ENCODE results near the gene OR2H2.

Gene OR2H2

DNA sequence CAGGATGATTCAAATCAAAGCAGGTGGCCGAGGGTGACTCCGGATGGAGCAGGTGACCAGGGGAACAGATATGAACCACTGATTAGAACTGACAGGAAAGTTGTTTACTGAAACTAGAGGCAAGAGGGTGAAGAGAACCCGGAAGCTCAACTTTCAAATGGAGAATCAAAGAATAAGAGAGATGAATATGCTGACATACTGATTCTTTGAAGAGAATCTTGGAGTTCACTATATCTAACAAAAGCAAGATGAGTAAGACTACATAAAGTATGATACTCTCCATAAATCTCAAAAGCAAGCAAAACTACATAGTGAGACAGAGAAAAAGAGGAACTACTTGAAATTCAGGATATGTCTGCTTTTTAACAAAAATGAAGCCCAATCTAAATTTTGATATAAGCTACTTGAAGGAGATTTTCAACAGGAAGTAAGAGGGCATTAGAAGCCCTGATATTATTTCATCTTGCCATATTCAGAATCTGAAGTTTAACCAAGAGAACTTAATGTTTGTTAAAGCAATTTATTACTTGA, 21.4 kb upstream of the OR2H2 start:
- no peaks in the 10 kb centered on the region for H3K27me3 ChIP-seq (ENCODE audit: control insufficient read depth, insufficient read depth, low read length)
- H3K9me3 ChIP-seq (ENCODE audit: control insufficient read depth, insufficient read depth, low read length), result no peaks in the 10 kb centered on the region
- H3K9ac ChIP-seq (ENCODE audit: low read depth, low read length), result no peak overlapping the region
- H3K4me1 ChIP-seq (ENCODE audit: control insufficient read depth, insufficient read depth, low read length), result peaks cover 5% of the 10 kb centered on the region
- no peaks in the 10 kb centered on the region for H3K36me3 ChIP-seq (ENCODE audit: control insufficient read depth, insufficient read depth, low read length)
- H3K4me3 ChIP-seq (ENCODE audit: low read depth, low read length), result no peak overlapping the region

DNA sequence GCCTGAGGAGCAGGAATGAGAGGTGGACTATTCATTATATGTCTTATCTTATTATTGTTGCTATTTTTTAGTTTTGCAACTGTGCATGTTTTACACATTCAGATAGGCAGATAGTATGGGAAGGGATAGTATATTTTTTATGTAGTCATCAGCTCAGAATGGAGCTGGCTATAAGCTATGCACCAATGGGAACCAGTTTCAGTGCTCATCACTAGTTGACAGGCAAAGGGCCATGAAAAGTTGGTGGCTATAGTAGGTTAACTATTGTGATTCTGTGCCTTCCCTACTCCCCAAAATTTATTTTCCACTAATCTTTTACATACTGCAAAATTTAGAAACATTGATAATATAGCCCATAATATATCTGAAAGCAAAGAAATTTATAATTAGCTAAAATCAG, 20.0 kb upstream of the OR2H2 start:
- no peaks in the 10 kb centered on the region for H3K36me3 ChIP-seq (ENCODE audit: control insufficient read depth, insufficient read depth, low read length)
- H3K9ac ChIP-seq (ENCODE audit: low read depth, low read length), result no peak overlapping the region
- H3K9me3 ChIP-seq (ENCODE audit: control insufficient read depth, insufficient read depth, low read length), result no peaks in the 10 kb centered on the region
- no peak overlapping the region for H3K4me3 ChIP-seq (ENCODE audit: low read depth, low read length)
- H3K4me1 ChIP-seq (ENCODE audit: control insufficient read depth, insufficient read depth, low read length), result peaks cover 1% of the 10 kb centered on the region
- H3K27me3 ChIP-seq (ENCODE audit: control insufficient read depth, insufficient read depth, low read length), result no peaks in the 10 kb centered on the region

DNA sequence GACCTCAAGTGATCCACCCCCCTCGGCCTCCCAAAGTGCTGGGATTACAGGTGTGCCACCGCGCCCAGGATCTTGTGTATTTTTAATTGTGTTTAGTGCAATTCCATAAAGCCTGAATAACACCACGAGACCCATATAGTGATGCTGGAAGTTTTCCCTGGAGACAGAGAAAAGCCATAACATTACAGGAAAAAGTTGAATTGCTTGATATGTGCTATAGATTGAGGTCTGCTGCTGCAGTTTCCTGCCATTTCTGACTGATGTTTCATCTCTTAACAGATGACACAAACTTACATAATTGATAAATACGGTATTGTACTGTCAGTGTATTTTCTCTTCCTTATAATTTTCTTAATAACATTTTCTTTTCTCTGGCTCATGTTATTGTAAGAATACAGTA, 18.1 kb upstream of the OR2H2 start:
- Histone ChIP-seq H3K4me3 (ENCODE audit: low read depth, low read length) (no peak overlapping the region), H3K27me3 (ENCODE audit: control insufficient read depth, insufficient read depth, low read length) (no peaks in the 10 kb centered on the region), H3K9ac (ENCODE audit: low read depth, low read length) (no peak overlapping the region), H3K36me3 (ENCODE audit: control insufficient read depth, insufficient read depth, low read length) (no peaks in the 10 kb centered on the region), H3K9me3 (ENCODE audit: control insufficient read depth, insufficient read depth, low read length) (no peaks in the 10 kb centered on the region), H3K4me1 (ENCODE audit: control insufficient read depth, insufficient read depth, low read length) (no peaks in the 10 kb centered on the region)

DNA sequence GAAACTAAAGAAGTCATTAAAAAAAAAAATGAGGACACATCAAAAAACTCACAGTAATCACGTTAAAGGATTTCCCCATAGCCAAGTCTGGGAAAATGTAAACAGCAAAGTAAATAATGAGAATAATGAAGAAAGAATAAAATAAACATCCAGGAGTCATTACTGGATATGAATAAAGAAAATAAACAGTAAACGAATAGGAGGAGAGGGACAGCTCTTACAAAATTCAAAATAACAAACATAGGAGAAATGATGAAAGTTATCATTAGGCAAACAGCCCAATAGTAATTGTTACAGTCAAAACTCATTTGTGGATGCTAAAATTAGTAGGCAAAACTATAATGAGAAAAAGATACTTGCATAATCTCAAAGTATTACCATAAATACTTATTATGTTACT, 17.4 kb upstream of the OR2H2 start:
- Histone ChIP-seq H3K36me3 (ENCODE audit: control insufficient read depth, insufficient read depth, low read length) (no peaks in the 10 kb centered on the region), H3K4me1 (ENCODE audit: control insufficient read depth, insufficient read depth, low read length) (no peaks in the 10 kb centered on the region), H3K4me3 (ENCODE audit: low read depth, low read length) (no peak overlapping the region), H3K9me3 (ENCODE audit: control insufficient read depth, insufficient read depth, low read length) (no peaks in the 10 kb centered on the region), H3K9ac (ENCODE audit: low read depth, low read length) (no peak overlapping the region), H3K27me3 (ENCODE audit: control insufficient read depth, insufficient read depth, low read length) (no peaks in the 10 kb centered on the region)

DNA sequence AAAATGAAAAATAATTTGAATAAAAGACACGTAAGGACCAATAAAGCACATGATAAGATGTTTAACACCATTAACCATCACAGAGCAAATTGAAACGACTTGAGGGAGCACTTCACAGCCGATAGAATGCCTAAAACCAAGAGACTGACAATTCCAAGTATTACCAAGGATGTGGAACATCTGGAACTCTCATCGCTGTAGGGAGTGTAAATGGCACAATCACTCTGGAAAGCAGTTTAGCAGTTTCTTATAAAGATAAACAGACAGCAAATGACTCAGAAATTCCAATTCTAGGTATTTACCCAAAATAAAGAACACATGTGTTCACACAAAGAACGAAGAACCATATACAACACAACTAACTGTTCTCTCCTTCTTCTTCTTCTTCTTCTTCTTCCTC, 16.9 kb upstream of the OR2H2 start:
- Histone ChIP-seq H3K4me1 (ENCODE audit: control insufficient read depth, insufficient read depth, low read length) (no peaks in the 10 kb centered on the region), H3K27me3 (ENCODE audit: control insufficient read depth, insufficient read depth, low read length) (no peaks in the 10 kb centered on the region), H3K9me3 (ENCODE audit: control insufficient read depth, insufficient read depth, low read length) (no peaks in the 10 kb centered on the region), H3K4me3 (ENCODE audit: low read depth, low read length) (no peak overlapping the region), H3K36me3 (ENCODE audit: control insufficient read depth, insufficient read depth, low read length) (no peaks in the 10 kb centered on the region), H3K9ac (ENCODE audit: low read depth, low read length) (no peak overlapping the region)

DNA sequence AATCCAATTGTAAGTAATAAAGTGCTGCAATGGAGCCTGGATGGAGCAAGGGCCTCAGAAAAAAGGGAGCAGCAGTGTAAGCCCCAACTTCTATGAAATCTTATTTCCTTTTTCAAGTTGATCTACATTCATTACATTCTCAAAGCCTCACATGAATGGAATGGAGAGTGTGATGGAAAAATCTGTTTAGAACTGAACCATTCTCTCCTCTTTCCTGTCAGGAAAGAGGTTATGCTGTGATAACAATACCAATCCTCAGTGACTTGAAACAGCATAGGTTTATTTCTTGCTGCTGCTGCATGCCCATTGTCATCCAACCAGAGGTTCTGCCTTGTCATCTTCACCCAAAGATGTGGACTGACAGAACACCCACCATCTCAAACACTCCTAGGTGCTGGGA, 8.9 kb upstream of the OR2H2 start:
- no peak overlapping the region for H3K9ac ChIP-seq (ENCODE audit: low read depth, low read length)
- no peaks in the 10 kb centered on the region for H3K27me3 ChIP-seq (ENCODE audit: control insufficient read depth, insufficient read depth, low read length)
- no peaks in the 10 kb centered on the region for H3K36me3 ChIP-seq (ENCODE audit: control insufficient read depth, insufficient read depth, low read length)
- H3K4me1 ChIP-seq (ENCODE audit: control insufficient read depth, insufficient read depth, low read length), result no peaks in the 10 kb centered on the region
- no peaks in the 10 kb centered on the region for H3K9me3 ChIP-seq (ENCODE audit: control insufficient read depth, insufficient read depth, low read length)
- no peak overlapping the region for H3K4me3 ChIP-seq (ENCODE audit: low read depth, low read length)

DNA sequence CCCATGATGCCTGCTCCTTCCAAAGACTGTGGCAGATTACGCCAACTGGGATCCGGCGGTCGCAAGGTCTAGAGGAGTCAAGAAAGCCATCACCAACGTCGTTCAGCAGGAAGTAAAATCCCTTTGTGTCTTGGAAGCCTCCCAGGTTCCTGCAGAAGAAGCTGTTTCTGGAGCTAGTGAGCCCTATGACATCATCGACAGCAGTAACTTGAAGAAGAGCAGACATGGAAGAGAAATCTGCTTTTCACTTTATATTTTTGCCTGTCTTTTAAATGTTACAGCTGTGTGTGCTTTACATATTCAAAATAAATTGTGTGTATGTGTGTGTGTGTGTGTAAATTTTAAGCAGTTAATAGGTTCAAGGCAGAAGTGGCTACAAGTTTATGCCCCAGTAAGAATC, 7.4 kb upstream of the OR2H2 start:
- H3K27me3 ChIP-seq (ENCODE audit: control insufficient read depth, insufficient read depth, low read length), result no peaks in the 10 kb centered on the region
- H3K4me3 ChIP-seq (ENCODE audit: low read depth, low read length), result no peak overlapping the region
- no peaks in the 10 kb centered on the region for H3K9me3 ChIP-seq (ENCODE audit: control insufficient read depth, insufficient read depth, low read length)
- no peak overlapping the region for H3K9ac ChIP-seq (ENCODE audit: low read depth, low read length)
- no peaks in the 10 kb centered on the region for H3K36me3 ChIP-seq (ENCODE audit: control insufficient read depth, insufficient read depth, low read length)
- H3K4me1 ChIP-seq (ENCODE audit: control insufficient read depth, insufficient read depth, low read length), result no peaks in the 10 kb centered on the region

DNA sequence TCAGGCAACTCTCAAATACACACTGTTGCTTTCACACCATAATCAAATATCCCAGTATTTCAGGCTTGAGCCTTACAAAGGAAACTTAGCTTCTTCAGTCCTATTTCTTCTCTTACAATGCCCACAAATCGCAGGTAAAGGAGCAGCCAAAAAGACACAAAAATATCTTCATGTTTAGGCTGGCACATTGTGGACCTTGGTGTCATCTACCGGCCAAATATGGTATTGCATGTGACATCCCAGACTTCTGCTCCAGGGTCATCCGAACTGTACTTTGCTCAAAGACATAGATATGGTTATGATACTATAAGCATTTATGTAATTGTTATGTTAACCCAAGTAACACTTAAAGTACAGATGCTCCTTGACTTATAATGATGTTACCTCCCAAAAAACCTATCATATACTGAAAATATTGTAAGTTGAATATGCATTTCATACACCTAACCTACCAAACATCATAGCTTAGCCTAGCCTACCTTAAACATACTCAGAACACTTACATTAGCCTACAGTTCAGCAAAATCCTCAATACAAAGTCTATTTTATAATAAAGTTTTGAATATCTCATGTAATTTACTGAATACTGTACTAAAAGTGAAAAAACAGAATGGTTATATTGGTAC, 4.6 kb downstream of the OR2H2 start:
- Histone ChIP-seq H3K4me1 (ENCODE audit: control insufficient read depth, insufficient read depth, low read length) (peaks cover 4% of the 10 kb centered on the region), H3K9me3 (ENCODE audit: control insufficient read depth, insufficient read depth, low read length) (no peaks in the 10 kb centered on the region), H3K4me3 (ENCODE audit: low read depth, low read length) (no peak overlapping the region), H3K36me3 (ENCODE audit: control insufficient read depth, insufficient read depth, low read length) (no peaks in the 10 kb centered on the region), H3K27me3 (ENCODE audit: control insufficient read depth, insufficient read depth, low read length) (no peaks in the 10 kb centered on the region), H3K9ac (ENCODE audit: low read depth, low read length) (no peak overlapping the region)

DNA sequence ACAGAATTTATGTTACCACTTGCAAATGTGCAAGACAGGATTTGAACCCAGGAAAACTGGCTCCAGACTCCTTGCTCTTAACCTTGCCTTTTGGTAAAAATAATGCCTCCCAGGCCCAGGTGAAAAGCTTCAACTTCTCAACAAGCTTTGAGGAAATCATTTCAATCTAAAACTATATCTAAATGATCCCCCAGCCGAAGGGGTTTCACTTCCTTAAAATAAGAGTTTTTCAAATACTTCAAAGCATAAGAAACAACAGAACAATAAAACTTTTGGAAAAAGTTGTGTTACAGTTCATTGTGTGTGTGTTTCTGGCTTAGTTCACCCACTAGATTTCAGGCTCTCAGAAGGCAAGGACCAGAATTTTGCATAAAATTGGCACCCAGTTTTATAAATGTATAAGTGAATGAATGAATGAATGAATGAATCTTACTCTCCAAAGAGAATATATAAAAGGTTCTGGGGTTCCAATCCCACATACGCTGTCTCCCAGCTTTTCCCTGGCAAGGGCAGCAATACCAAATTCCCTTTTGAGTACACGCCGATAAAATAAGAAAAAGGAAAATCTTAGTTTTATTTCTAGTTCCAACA, 5.4 kb downstream of the OR2H2 start:
- Histone ChIP-seq H3K27me3 (ENCODE audit: control insufficient read depth, insufficient read depth, low read length) (no peaks in the 10 kb centered on the region), H3K4me1 (ENCODE audit: control insufficient read depth, insufficient read depth, low read length) (peaks cover 4% of the 10 kb centered on the region), H3K36me3 (ENCODE audit: control insufficient read depth, insufficient read depth, low read length) (no peaks in the 10 kb centered on the region), H3K4me3 (ENCODE audit: low read depth, low read length) (no peak overlapping the region), H3K9ac (ENCODE audit: low read depth, low read length) (no peak overlapping the region), H3K9me3 (ENCODE audit: control insufficient read depth, insufficient read depth, low read length) (no peaks in the 10 kb centered on the region)

DNA sequence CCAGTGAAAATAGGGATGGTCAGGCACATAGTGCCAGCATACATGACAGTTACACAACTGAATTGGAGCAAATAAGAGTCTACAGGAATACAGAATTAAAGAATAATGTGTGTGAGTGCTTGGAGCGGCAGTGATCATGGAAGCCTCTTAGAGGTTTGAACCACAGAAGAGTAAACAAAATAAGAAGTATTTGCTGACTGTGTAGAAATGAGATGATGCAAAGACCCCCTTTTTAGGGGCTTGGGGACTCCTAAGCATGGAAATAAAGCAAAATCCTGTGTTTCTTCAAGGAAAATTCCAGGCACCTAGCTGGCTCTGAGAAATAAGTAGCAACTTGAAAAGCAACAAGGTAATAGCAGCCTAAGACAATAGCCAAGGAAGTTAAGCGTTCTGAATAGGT, 6.8 kb downstream of the OR2H2 start:
- H3K9ac ChIP-seq (ENCODE audit: low read depth, low read length), result no peak overlapping the region
- no peaks in the 10 kb centered on the region for H3K36me3 ChIP-seq (ENCODE audit: control insufficient read depth, insufficient read depth, low read length)
- H3K4me1 ChIP-seq (ENCODE audit: control insufficient read depth, insufficient read depth, low read length), result peaks cover 10% of the 10 kb centered on the region
- H3K9me3 ChIP-seq (ENCODE audit: control insufficient read depth, insufficient read depth, low read length), result no peaks in the 10 kb centered on the region
- no peaks in the 10 kb centered on the region for H3K27me3 ChIP-seq (ENCODE audit: control insufficient read depth, insufficient read depth, low read length)
- no peak overlapping the region for H3K4me3 ChIP-seq (ENCODE audit: low read depth, low read length)

DNA sequence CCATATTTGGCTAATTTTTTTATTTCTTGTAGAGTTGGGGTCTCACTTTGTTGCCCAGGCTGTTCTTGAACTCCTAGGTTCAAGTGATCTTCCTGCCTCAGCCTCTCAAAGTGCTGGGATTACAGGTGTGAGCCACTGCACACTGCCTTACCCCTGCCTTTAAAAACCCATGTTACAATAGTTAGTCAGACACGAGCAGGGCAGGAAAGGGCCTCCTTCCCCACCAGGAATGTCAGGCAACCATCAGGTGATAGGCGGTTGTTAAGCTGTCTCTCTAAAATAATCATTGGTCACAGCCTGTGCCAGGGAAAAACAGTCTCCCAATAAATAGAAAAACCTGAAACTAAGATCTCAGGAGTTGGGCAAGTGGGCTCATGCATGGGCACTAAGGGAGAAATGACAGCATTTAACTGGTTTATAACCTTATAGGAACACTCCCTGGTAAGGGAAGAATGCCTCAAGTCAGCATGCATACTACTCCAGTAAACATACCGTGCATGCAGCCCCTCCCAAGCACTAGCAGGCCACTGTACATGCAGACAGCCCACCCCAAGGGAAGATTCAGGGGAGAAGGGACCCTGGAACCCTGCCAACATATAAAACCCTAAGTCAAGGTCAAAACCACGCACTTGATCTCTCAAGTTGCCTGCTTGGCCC, 8.4 kb downstream of the OR2H2 start:
- no peaks in the 10 kb centered on the region for H3K36me3 ChIP-seq (ENCODE audit: control insufficient read depth, insufficient read depth, low read length)
- peaks cover 10% of the 10 kb centered on the region for H3K4me1 ChIP-seq (ENCODE audit: control insufficient read depth, insufficient read depth, low read length)
- H3K9ac ChIP-seq (ENCODE audit: low read depth, low read length), result no peak overlapping the region
- no peaks in the 10 kb centered on the region for H3K9me3 ChIP-seq (ENCODE audit: control insufficient read depth, insufficient read depth, low read length)
- no peaks in the 10 kb centered on the region for H3K27me3 ChIP-seq (ENCODE audit: control insufficient read depth, insufficient read depth, low read length)
- no peak overlapping the region for H3K4me3 ChIP-seq (ENCODE audit: low read depth, low read length)

DNA sequence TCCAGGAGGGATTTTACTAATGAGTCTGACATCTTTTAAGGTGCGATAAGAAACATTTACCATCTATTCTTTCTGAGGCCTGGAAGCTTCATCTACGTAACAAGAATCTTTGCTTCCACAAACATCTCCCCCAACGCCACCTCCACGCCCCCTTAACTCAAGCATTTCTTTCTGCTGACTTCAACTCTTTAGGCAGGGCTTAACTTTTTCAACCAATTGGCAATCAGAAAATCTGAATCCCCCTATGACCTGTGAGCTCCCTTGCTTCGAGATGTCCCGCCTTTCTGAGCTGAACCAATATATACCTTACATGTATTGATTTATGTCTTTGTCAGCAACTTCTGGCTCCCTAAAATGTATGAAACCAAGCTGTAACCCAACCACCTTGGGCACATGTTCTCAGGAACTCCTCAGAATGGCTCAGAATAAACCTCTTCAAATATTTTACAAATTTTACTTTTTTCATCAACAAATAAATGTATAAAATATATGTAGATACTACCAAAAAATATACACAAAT, 11.5 kb downstream of the OR2H2 start:
- Histone ChIP-seq H3K36me3 (ENCODE audit: control insufficient read depth, insufficient read depth, low read length) (peaks cover 7% of the 10 kb centered on the region), H3K27me3 (ENCODE audit: control insufficient read depth, insufficient read depth, low read length) (no peaks in the 10 kb centered on the region), H3K9ac (ENCODE audit: low read depth, low read length) (no peak overlapping the region), H3K9me3 (ENCODE audit: control insufficient read depth, insufficient read depth, low read length) (no peaks in the 10 kb centered on the region), H3K4me3 (ENCODE audit: low read depth, low read length) (no peak overlapping the region), H3K4me1 (ENCODE audit: control insufficient read depth, insufficient read depth, low read length) (peaks cover 10% of the 10 kb centered on the region)
